K562 (cell line): ENCODE measurements around the gene TUBB2A. TPM values are rescaled to one million over a fixed set of nuclear protein-coding genes. Genes with fewer than 3 reads are reported as not detected.

Experiments used
- BCLAF1 ChIP-seq, 2 experiments: fragments of 450-650 bp in 1 of 2; IDR thresholded peaks; 2 replicates each; pipeline ENCODE4 v1.6.1; 2011 to 2017; ENCODE audit warnings: low read depth in 2 of 2, antibody characterized with exemption in 1 of 2, borderline replicate concordance in 1 of 2, low read length in 1 of 2, mild to moderate bottlenecking in 1 of 2, mixed read lengths in 1 of 2; ENCODE audit not compliant: control insufficient read depth in 1 of 2
- BRF2 ChIP-seq: IDR thresholded peaks from 3 replicates; pipeline ENCODE4 v1.6.1; 2011; ENCODE audit warnings: borderline replicate concordance, mild to moderate bottlenecking; ENCODE audit not compliant: insufficient read length, insufficient read depth
- FOSL1 ChIP-seq: fragments of 200-800 bp; sonication (Bioruptor generic); conservative IDR thresholded peaks from 2 replicates; pipeline ENCODE4 v1.6.1; 2016; ENCODE audit warnings: missing genetic modification characterization, missing compliant biosample characterization
- HMGXB4 ChIP-seq: sonication (generic); formaldehyde crosslinking; IDR thresholded peaks from 2 replicates; pipeline ENCODE4 v1.8.1; 2023; ENCODE audit warnings: mild to moderate bottlenecking, missing genetic modification reagents
- JUN ChIP-seq, 2 experiments: sonication (generic) in 1 of 2; formaldehyde crosslinking in 1 of 2; IDR thresholded peaks; 2 replicates each; pipeline versions ENCODE4 v1.6.1 to v1.8.0; 2012 to 2022; ENCODE audit warnings: borderline replicate concordance in 2 of 2, mild to moderate bottlenecking in 2 of 2, improper control_type of control experiment in 1 of 2, low read depth in 1 of 2, low read length in 1 of 2, missing genetic modification reagents in 1 of 2
- KAT2B ChIP-seq: IDR thresholded peaks from one replicate; pipeline ENCODE4 v1.6.1; 2012; ENCODE audit warnings: low read depth, mild to moderate bottlenecking, control low read depth, inconsistent platforms, low read length, moderate library complexity
- KDM4B ChIP-seq, 2 experiments: fragments of 450-650 bp in 1 of 2; sonication (generic) in 1 of 2; IDR thresholded peaks; 2 replicates each; pipeline ENCODE4 v1.6.1; 2016 to 2017; ENCODE audit warnings: borderline replicate concordance in 2 of 2, antibody characterized with exemption in 1 of 2, low read depth in 1 of 2, mild to moderate bottlenecking in 1 of 2
- MECOM ChIP-seq: fragments of 250-450 bp; sonication (Bioruptor Pico); IDR thresholded peaks from 2 replicates; pipeline ENCODE4 v1.8.0; 2022; ENCODE audit warnings: inconsistent platforms
- MTA3 ChIP-seq: fragments of 450-650 bp; formaldehyde crosslinking; IDR thresholded peaks from 2 replicates; pipeline ENCODE4 v1.6.1; 2017; ENCODE audit warnings: mild to moderate bottlenecking, borderline replicate concordance
- POLR2A ChIP-seq: fragments of 450-650 bp; conservative IDR thresholded peaks from 2 replicates; pipeline ENCODE4 v1.6.1; 2016
- PRPF4 ChIP-seq: fragments of 200-400 bp; formaldehyde crosslinking; IDR thresholded peaks from one replicate; pipeline ENCODE4 v1.6.1; 2017; ENCODE audit warnings: low read length, low read depth, mild to moderate bottlenecking; ENCODE audit not compliant: insufficient read depth, poor library complexity, severe bottlenecking
- RBM25 ChIP-seq: fragments of 200-400 bp; formaldehyde crosslinking; IDR thresholded peaks from 2 replicates; pipeline ENCODE4 v1.6.1; 2018; ENCODE audit warnings: low read length, low read depth, moderate library complexity; ENCODE audit not compliant: severe bottlenecking
- RBM34 ChIP-seq: fragments of 200-400 bp; formaldehyde crosslinking; IDR thresholded peaks from 2 replicates; pipeline ENCODE4 v1.6.1; 2018; ENCODE audit warnings: low read length, borderline replicate concordance; ENCODE audit not compliant: insufficient read depth
- TGIF2 ChIP-seq: sonication (generic); formaldehyde crosslinking; IDR thresholded peaks from 2 replicates; pipeline ENCODE4 v1.8.1; 2022; ENCODE audit warnings: mild to moderate bottlenecking, missing genetic modification reagents, moderate library complexity
- XRCC5 ChIP-seq: fragments of 200-400 bp; formaldehyde crosslinking; IDR thresholded peaks from 2 replicates; pipeline ENCODE4 v1.6.1; 2017; ENCODE audit warnings: low read depth, mild to moderate bottlenecking, low read length
- ZNF639 ChIP-seq, 2 experiments: fragments of 200-800 bp in 1 of 2; sonication (Bioruptor generic) in 1 of 2; sonication (generic) in 1 of 2; formaldehyde crosslinking in 1 of 2; IDR thresholded peaks in 1 of 2; conservative IDR thresholded peaks in 1 of 2; 2 replicates each; pipeline versions ENCODE4 v1.5.0 to v1.6.1; 2016 to 2020; ENCODE audit warnings: missing compliant biosample characterization in 1 of 2, missing genetic modification characterization in 1 of 2, missing genetic modification reagents in 1 of 2
- ZSCAN32 ChIP-seq: fragments of 450-650 bp; formaldehyde crosslinking; IDR thresholded peaks from 2 replicates; pipeline ENCODE4 v1.4.0; 2020; ENCODE audit warnings: mild to moderate bottlenecking, moderate library complexity
- polyA plus RNA-seq, 8 experiments: library from polyadenylated mRNA; depleted of rRNA in 4 of 8; stranded (reverse) in 5 of 8; unstranded in 3 of 8; fragments of >200 nt; fragmentation: Nextera tagmentation in 2 of 8; fragmentation: Illumina TruSeq in 1 of 8; extraction: Ambion mirVana in 2 of 8; extraction: Trizol in 1 of 8; gene quantifications; 2 replicates each; pipeline versions ENCODE4 v1.2.1 to v1.2.3, GENCODE V29; 2011 to 2014; ENCODE audit warnings: inconsistent platforms in 1 of 8, missing spikeins in 1 of 8
- total RNA-seq, 7 experiments: library from RNA; depleted of rRNA in 6 of 7; stranded (reverse); fragments of >200 nt in 6 of 7; fragmentation: Illumina TruSeq in 2 of 7; extraction: Trizol in 2 of 7; gene quantifications; 2 replicates each; pipeline versions ENCODE4 v1.2.1 to v1.2.3, GENCODE V29; 2011 to 2021; ENCODE audit warnings: low replicate concordance in 1 of 7

The TUBB2A gene
- total and polyA plus RNA-seq, 9 of the 15 experiments (the other 6 are each of a cell fraction or from before 2014, with no cell fraction given) = 3.6 to 92.1 (median 45.6) TPM

- TF ChIP-seq JUN (IDR thresholded peaks at IDR 0.05; ENCODE audit: borderline replicate concordance, low read depth, low read length) = peak; percentile 92
- peak; percentile 88 for TF ChIP-seq JUN (CRISPR knock-in tag; IDR thresholded peaks at IDR 0.05; ENCODE audit: borderline replicate concordance)
- peak; percentile 91 for TF ChIP-seq PRPF4
- TF ChIP-seq BRF2 = no peak
- TF ChIP-seq FOSL1 (tag) = peak; percentile 67
- no peak for TF ChIP-seq ZNF639 (CRISPR knock-in tag; conservative IDR thresholded peaks at IDR 0.05 in 1 of 2, IDR thresholded peaks at IDR 0.05 in 1 of 2)
- no peak for TF ChIP-seq KAT2B
- TF ChIP-seq TGIF2 (CRISPR knock-in tag) = peak; percentile 94; the same call in 1 of the 2 replicates
- no peak for TF ChIP-seq MECOM
- TF ChIP-seq RBM34 = 0 out of 2 replicates have a peak, but pooled peaks have one; percentile 64
- TF ChIP-seq BCLAF1 (IDR thresholded peaks at IDR 0.05; ENCODE audit: borderline replicate concordance in 1 of 2, control insufficient read depth in 1 of 2, low read depth in 2 of 2, low read length in 1 of 2) = 0 out of 4 replicates have a peak, but pooled peaks of 1 of the 2 experiments have one; percentile 24
- no peak; the same call in 1 of the 2 replicates for TF ChIP-seq XRCC5
- TF ChIP-seq KDM4B (IDR thresholded peaks at IDR 0.05; ENCODE audit: borderline replicate concordance in 2 of 2, low read depth in 1 of 2) = 0 out of 4 replicates have a peak, but pooled peaks of 1 of the 2 experiments have one; percentile 38
- TF ChIP-seq MTA3 = peak; percentile 100
- TF ChIP-seq ZSCAN32 (CRISPR knock-in tag) = no peak
- peak; percentile 95 for TF ChIP-seq POLR2A
- TF ChIP-seq RBM25 = peak; percentile 52
- peak; percentile 92 for TF ChIP-seq HMGXB4 (CRISPR knock-in tag)
Measured at GRCh38 chr6:3157131-3157933, at the start of gene TUBB2A (continued).
